ENCODE measurements around the gene CELF2. TPM values are rescaled to one million over a fixed set of nuclear protein-coding genes. Genes with fewer than 3 reads are reported as not detected.

CELF2 gene
- total RNA-seq, 1 experiment from 2014 or later = 0.27 TPM

DNA sequence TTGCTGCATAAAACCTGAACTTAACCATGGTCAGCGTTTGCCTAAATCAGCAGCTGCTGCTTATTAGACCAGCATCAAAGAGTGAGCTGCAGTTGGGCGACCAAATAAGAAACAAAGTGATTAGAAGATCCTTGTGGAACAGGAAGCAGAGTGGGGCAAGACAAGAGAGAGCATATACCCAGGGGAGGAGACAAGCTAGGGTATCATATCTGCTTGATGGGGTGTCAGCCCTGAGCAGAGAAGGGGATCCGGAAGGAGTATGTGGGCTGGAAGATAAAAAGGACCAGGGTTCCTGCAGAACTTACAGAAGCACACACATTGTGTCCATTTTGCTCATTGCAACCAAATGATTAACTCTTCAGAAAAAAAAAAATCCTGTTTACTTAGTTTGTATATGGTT lies 213.6 kb downstream of the CELF2 start:
- no peak overlapping the region for H3K4me3 ChIP-seq (ENCODE audit: low read depth, low read length)
- H3K9me3 Mint-ChIP-seq (ENCODE audit: unreplicated experiment) = no peaks in the 10 kb centered on the region
- H3K36me3 ChIP-seq (ENCODE audit: control insufficient read depth, insufficient read depth, low read length) = no peaks in the 10 kb centered on the region
- H3K36me3 Mint-ChIP-seq (ENCODE audit: insufficient read depth, unreplicated experiment) = no peaks in the 10 kb centered on the region
- no peak overlapping the region for H3K27ac Mint-ChIP-seq (ENCODE audit: unreplicated experiment)
- BruUV-seq (replicated peaks) = no TSS peak
- intact Hi-C loops (cut with micrococcal nuclease; ENCODE audit: unreplicated experiment) = no loop called here
- no peak overlapping the region for H3K4me3 Mint-ChIP-seq (ENCODE audit: unreplicated experiment)
- peaks cover 3% of the 10 kb centered on the region; the same call in 1 of the 2 replicates for H3K27me3 ChIP-seq (replicated peaks; ENCODE audit: control insufficient read depth, insufficient read depth, low read length)
- no peak for DNase-seq
- ChIA-PET CTCF (interaction anchor here (0.7 kb wide), 1 partner anchor 89 kb away, joined by 5 read pairs; no protein-coding TSS in a partner anchor), POLR2A (no interaction called here)
- H3K4me1 ChIP-seq = no peaks in the 10 kb centered on the region
- TF ChIP-seq, protein P1, sequence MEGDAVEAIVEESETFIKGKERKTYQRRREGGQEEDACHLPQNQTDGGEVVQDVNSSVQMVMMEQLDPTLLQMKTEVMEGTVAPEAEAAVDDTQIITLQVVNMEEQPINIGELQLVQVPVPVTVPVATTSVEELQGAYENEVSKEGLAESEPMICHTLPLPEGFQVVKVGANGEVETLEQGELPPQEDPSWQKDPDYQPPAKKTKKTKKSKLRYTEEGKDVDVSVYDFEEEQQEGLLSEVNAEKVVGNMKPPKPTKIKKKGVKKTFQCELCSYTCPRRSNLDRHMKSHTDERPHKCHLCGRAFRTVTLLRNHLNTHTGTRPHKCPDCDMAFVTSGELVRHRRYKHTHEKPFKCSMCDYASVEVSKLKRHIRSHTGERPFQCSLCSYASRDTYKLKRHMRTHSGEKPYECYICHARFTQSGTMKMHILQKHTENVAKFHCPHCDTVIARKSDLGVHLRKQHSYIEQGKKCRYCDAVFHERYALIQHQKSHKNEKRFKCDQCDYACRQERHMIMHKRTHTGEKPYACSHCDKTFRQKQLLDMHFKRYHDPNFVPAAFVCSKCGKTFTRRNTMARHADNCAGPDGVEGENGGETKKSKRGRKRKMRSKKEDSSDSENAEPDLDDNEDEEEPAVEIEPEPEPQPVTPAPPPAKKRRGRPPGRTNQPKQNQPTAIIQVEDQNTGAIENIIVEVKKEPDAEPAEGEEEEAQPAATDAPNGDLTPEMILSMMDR (IDR thresholded peaks at IDR 0.05; ENCODE audit: insufficient read depth in 1 of 2, low read depth in 1 of 2, low read length in 1 of 2, severe bottlenecking in 1 of 2, unreplicated experiment in 1 of 2) = no peak
- H3K4me1 Mint-ChIP-seq (ENCODE audit: low read depth, unreplicated experiment) = no peaks in the 10 kb centered on the region
- H3K9me3 ChIP-seq = no peaks in the 10 kb centered on the region
- H3K27me3 Mint-ChIP-seq (ENCODE audit: insufficient read depth, unreplicated experiment) = peaks cover 29% of the 10 kb centered on the region

DNA sequence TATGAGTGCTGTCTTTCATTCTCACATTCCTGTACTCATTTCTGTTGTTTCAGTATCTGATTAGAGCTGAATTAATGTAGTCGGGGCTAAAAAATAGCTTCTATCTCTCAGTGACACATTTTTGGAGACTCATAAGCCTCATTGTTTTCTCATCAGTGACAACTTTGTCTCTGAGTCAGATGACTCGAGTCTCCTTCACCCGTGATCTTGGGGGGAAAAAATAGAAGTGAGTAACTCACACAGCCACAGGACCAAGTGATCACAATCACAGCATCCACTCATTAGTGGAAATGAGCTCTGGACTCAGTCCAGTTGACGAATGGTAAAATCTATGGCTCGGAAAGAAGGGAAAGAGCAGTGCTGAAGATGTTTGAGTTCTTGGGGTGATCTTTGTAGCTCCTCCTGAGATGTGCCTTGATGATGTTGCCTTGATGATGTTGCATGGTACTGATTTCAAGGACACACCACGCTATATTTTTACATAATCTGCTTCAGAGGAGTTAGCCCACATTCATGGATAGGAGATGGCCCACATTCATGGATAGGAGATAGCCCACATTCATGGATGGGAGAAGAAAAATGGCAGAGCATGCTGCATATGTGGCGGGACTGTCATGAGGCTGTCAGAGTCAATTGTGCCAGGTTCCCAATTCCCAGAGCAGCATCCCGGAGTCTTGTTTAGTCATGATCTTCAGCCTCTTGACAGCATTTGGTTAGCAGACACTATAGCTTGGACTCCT lies 214.7 kb downstream of the CELF2 start:
- Mint-ChIP-seq H3K4me3 (ENCODE audit: unreplicated experiment) (no peak overlapping the region), H3K27me3 (ENCODE audit: insufficient read depth, unreplicated experiment) (peaks cover 36% of the 10 kb centered on the region), H3K27ac (ENCODE audit: unreplicated experiment) (no peak overlapping the region), H3K36me3 (ENCODE audit: insufficient read depth, unreplicated experiment) (no peaks in the 10 kb centered on the region), H3K4me1 (ENCODE audit: low read depth, unreplicated experiment) (no peaks in the 10 kb centered on the region), H3K9me3 (ENCODE audit: unreplicated experiment) (no peaks in the 10 kb centered on the region)
- no peak overlapping the region for H3K4me3 ChIP-seq (ENCODE audit: low read depth, low read length)
- TF ChIP-seq, protein P1 (IDR thresholded peaks at IDR 0.05; ENCODE audit: insufficient read depth in 1 of 2, low read depth in 1 of 2, low read length in 1 of 2, severe bottlenecking in 1 of 2, unreplicated experiment in 1 of 2) = no peak
- H3K27me3 ChIP-seq (replicated peaks; ENCODE audit: control insufficient read depth, insufficient read depth, low read length) = no peaks in the 10 kb centered on the region; the same call in 1 of the 2 replicates
- no TSS peak for BruUV-seq (replicated peaks)
- intact Hi-C loops (cut with micrococcal nuclease; ENCODE audit: unreplicated experiment) = no loop called here
- H3K4me1 ChIP-seq = no peaks in the 10 kb centered on the region
- POLR2A ChIA-PET = no interaction called here
- H3K9me3 ChIP-seq = no peaks in the 10 kb centered on the region
- CTCF ChIA-PET = interaction anchor here (0.7 kb wide), 1 partner anchor 88 kb away, joined by 5 read pairs; no protein-coding TSS in a partner anchor
- no peak for DNase-seq
- H3K36me3 ChIP-seq (ENCODE audit: control insufficient read depth, insufficient read depth, low read length) = no peaks in the 10 kb centered on the region

DNA sequence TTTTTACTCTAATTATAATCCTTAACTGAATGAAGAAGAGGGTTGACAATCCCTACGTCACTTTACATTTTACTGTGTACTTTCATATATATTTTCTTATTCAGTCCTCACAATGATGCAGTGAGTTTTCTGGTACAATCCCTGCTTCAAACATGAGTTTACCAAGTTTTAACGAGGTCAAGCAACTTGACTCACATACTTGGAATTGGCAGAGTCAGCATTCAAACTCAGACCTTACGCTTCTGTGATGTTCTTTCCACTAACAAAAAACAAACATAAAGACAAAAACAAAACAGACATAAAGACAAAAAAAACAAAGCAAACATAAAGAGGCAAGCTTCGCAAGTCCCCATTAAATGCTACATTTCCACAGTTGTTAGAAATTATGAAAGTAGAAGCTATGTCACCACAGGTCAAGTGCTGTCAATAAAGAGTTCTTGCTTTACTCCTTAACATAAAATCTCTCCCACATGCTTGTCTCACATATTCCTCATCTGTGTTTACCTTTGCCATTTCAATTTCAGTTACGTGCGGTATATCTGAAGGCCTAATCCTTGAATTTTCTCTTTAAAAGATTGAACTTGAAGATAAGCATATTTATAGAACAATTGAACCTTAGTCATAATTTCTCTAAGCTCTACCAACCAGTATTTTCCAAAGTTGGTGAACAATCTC lies 217.3 kb downstream of the CELF2 start:
- no peaks in the 10 kb centered on the region for H3K9me3 Mint-ChIP-seq (ENCODE audit: unreplicated experiment)
- Histone ChIP-seq H3K4me3 (ENCODE audit: low read depth, low read length) (no peak overlapping the region), H3K36me3 (ENCODE audit: control insufficient read depth, insufficient read depth, low read length) (no peaks in the 10 kb centered on the region), H3K4me1 (no peaks in the 10 kb centered on the region), H3K27me3 (replicated peaks; ENCODE audit: control insufficient read depth, insufficient read depth, low read length) (no peaks in the 10 kb centered on the region; the same call in 1 of the 2 replicates), H3K9me3 (no peaks in the 10 kb centered on the region)
- H3K4me3 Mint-ChIP-seq (ENCODE audit: unreplicated experiment) = no peak overlapping the region
- no TSS peak for BruUV-seq (replicated peaks)
- DNase-seq = no peak
- intact Hi-C loops (cut with micrococcal nuclease; ENCODE audit: unreplicated experiment) = no loop called here
- CTCF ChIA-PET = interaction anchor here (1.3 kb wide), 1 partner anchor 35 kb away, joined by 3 read pairs; no protein-coding TSS in a partner anchor
- TF ChIP-seq, protein P1 (IDR thresholded peaks at IDR 0.05; ENCODE audit: insufficient read depth in 1 of 2, low read depth in 1 of 2, low read length in 1 of 2, severe bottlenecking in 1 of 2, unreplicated experiment in 1 of 2) = no peak
- peaks cover 45% of the 10 kb centered on the region for H3K27me3 Mint-ChIP-seq (ENCODE audit: insufficient read depth, unreplicated experiment)
- POLR2A ChIA-PET = no interaction called here
- no peaks in the 10 kb centered on the region for H3K36me3 Mint-ChIP-seq (ENCODE audit: insufficient read depth, unreplicated experiment)
- H3K4me1 Mint-ChIP-seq (ENCODE audit: low read depth, unreplicated experiment) = no peaks in the 10 kb centered on the region
- H3K27ac Mint-ChIP-seq (ENCODE audit: unreplicated experiment) = no peak overlapping the region
